OCI-LY7 (cell line): Measurements from ENCODE around the gene PELI2.

ENCODE experiments used
- CTCF ChIP-seq: fragments of 200-600 bp; sonication (generic); conservative IDR thresholded peaks from 2 replicates; pipeline ENCODE4 v1.5.1; 2014; ENCODE audit warnings: mild to moderate bottlenecking, antibody characterized with exemption, low read length, moderate library complexity, mixed read lengths
- EZH2phosphoT487 ChIP-seq: fragments of 200-600 bp; sonication (generic); IDR thresholded peaks from 2 replicates; pipeline ENCODE4 v1.6.1; 2018; ENCODE audit warnings: low read depth, borderline replicate concordance, mild to moderate bottlenecking, mixed run types, antibody characterized with exemption, low read length, moderate library complexity, mixed read lengths

- no peak for TF ChIP-seq CTCF
- TF ChIP-seq EZH2phosphoT487, result no peak
Measured at GRCh38 chr14:56147986-56148901, 30.0 kb downstream of the PELI2 start.
